OCI-LY1 (cell line): ENCODE data around the gene CFAP61.

ENCODE experiments used
- EZH2 ChIP-seq: fragments of 200-600 bp; sonication (generic), shearing (Covaris generic); IDR thresholded peaks from 2 replicates; pipeline ENCODE4 v1.8.0; 2017; ENCODE audit warnings: borderline replicate concordance, mixed run types, mild to moderate bottlenecking, antibody characterized with exemption, low read length, moderate library complexity, mixed read lengths
- TF ChIP-seq, protein P1 (sequence below): fragments of 200-600 bp; sonication (generic), shearing (Covaris generic); IDR thresholded peaks from 2 replicates; pipeline ENCODE4 v1.5.1; 2017; ENCODE audit warnings: mild to moderate bottlenecking, antibody characterized with exemption, low read length, moderate library complexity, mixed read lengths

DNA sequence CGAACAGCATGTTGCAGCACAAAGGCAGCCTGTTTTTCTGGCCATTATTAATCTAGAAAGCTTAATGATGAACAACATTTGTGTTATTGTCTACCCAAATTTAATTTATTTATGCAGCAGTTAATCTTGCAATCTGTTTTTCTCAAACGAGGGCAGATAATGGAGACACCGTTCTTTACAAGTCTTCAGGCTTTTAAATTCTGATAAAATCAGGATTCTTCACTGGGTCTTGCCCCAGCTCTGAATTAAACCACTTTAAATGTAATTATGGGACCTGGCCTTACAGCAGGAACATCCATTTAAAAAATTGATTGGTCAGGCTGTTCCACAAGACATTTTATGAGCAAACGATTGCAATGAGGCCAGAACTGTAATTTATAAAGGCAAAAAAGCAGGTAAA lies 289.0 kb downstream of the CFAP61 start:
- TF ChIP-seq, protein P1, sequence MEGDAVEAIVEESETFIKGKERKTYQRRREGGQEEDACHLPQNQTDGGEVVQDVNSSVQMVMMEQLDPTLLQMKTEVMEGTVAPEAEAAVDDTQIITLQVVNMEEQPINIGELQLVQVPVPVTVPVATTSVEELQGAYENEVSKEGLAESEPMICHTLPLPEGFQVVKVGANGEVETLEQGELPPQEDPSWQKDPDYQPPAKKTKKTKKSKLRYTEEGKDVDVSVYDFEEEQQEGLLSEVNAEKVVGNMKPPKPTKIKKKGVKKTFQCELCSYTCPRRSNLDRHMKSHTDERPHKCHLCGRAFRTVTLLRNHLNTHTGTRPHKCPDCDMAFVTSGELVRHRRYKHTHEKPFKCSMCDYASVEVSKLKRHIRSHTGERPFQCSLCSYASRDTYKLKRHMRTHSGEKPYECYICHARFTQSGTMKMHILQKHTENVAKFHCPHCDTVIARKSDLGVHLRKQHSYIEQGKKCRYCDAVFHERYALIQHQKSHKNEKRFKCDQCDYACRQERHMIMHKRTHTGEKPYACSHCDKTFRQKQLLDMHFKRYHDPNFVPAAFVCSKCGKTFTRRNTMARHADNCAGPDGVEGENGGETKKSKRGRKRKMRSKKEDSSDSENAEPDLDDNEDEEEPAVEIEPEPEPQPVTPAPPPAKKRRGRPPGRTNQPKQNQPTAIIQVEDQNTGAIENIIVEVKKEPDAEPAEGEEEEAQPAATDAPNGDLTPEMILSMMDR, result no peak
- no peak for TF ChIP-seq EZH2
